Endothelial cell of umbilical vein (primary cell): ENCODE measurements around the gene PPP1R12A.

Source experiments
- EZH2 ChIP-seq: IDR thresholded peaks from 2 replicates; pipeline ENCODE4 v1.6.1; 2012; ENCODE audit warnings: borderline replicate concordance, low read depth, mild to moderate bottlenecking, moderate library complexity, low read length, inconsistent platforms; ENCODE audit not compliant: severe bottlenecking
- JUN ChIP-seq: IDR thresholded peaks from 2 replicates; pipeline ENCODE4 v1.6.1; 2011; ENCODE audit warnings: borderline replicate concordance, low read depth; ENCODE audit not compliant: insufficient read length, insufficient read depth
- POLR2AphosphoS5 ChIP-seq: IDR thresholded peaks from 2 replicates; pipeline ENCODE4 v1.6.1; 2012; ENCODE audit warnings: low read depth, mild to moderate bottlenecking, control low read depth, low read length, moderate library complexity; ENCODE audit not compliant: insufficient read depth
- TF ChIP-seq, protein P1 (sequence below), 2 donors: IDR thresholded peaks; 1 replicate in 1 of 2; 2 replicates in 1 of 2; pipeline ENCODE4 v1.5.1; 2011; ENCODE audit warnings: low read length in 2 of 2, mild to moderate bottlenecking in 2 of 2, moderate library complexity in 2 of 2, control low read depth in 1 of 2, inconsistent platforms in 1 of 2, low read depth in 1 of 2; ENCODE audit not compliant: insufficient read depth in 1 of 2; ENCODE audit errors: extremely low read depth in 1 of 2

DNA sequence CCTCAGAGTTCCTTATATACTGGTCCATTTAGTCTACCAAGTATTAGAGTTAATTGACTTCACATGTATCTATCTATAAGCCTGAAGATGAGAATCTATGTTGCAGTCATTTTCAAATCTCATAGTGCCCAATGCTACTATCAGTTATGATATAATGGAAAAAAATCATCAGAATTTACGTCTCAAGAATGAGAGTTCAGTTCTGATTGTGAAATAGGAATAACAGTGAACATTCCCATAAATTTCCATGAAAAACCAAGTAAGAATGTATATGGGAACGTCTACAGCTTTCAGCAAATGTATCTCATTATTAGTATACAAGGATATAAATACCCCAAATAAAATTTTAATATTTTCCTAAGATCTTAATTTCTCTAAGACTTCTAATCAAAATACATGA, 77.2 kb downstream of the PPP1R12A start:
- TF ChIP-seq, protein P1, sequence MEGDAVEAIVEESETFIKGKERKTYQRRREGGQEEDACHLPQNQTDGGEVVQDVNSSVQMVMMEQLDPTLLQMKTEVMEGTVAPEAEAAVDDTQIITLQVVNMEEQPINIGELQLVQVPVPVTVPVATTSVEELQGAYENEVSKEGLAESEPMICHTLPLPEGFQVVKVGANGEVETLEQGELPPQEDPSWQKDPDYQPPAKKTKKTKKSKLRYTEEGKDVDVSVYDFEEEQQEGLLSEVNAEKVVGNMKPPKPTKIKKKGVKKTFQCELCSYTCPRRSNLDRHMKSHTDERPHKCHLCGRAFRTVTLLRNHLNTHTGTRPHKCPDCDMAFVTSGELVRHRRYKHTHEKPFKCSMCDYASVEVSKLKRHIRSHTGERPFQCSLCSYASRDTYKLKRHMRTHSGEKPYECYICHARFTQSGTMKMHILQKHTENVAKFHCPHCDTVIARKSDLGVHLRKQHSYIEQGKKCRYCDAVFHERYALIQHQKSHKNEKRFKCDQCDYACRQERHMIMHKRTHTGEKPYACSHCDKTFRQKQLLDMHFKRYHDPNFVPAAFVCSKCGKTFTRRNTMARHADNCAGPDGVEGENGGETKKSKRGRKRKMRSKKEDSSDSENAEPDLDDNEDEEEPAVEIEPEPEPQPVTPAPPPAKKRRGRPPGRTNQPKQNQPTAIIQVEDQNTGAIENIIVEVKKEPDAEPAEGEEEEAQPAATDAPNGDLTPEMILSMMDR (IDR thresholded peaks at IDR 0.05; ENCODE audit: extremely low read depth in 1 of 2, insufficient read depth in 1 of 2, low read depth in 1 of 2, low read length in 2 of 2), result no peak
- TF ChIP-seq EZH2 (no peak), POLR2AphosphoS5 (no peak), JUN (no peak)
